Measurements from ENCODE around the gene CHMP4A. TPM values are rescaled to one million over a fixed set of nuclear protein-coding genes. Genes with fewer than 3 reads are reported as not detected.

The CHMP4A gene
- total and polyA plus RNA-seq, 2 of the 13 experiments (the other 11 are each of a cell fraction or from before 2014, with no cell fraction given): 83.6 to 113 TPM

- TF ChIP-seq TBX3 (IDR thresholded peaks at IDR 0.05; ENCODE audit: borderline replicate concordance) (0 out of 2 replicates have a peak, but pooled peaks have one; percentile 31), KIAA2018 (CRISPR knock-in tag; IDR thresholded peaks at IDR 0.05; ENCODE audit: borderline replicate concordance) (peak; percentile 99), ZNF768 (CRISPR knock-in tag; IDR thresholded peaks at IDR 0.05) (peak; percentile 89), ZNF784 (CRISPR knock-in tag; IDR thresholded peaks at IDR 0.05; ENCODE audit: borderline replicate concordance) (peak; percentile 98), HOXA9 (CRISPR knock-in tag; IDR thresholded peaks at IDR 0.05; ENCODE audit: borderline replicate concordance) (no peak), FOXK1 (CRISPR knock-in tag; IDR thresholded peaks at IDR 0.05; ENCODE audit: borderline replicate concordance, low read depth) (peak; percentile 98), ZNF256 (CRISPR knock-in tag; conservative IDR thresholded peaks at IDR 0.05) (peak; percentile 98), IRX3 (CRISPR knock-in tag; IDR thresholded peaks at IDR 0.05; ENCODE audit: borderline replicate concordance, low read depth) (no peak; the same call in 1 of the 2 replicates), ZNF883 (CRISPR knock-in tag; IDR thresholded peaks at IDR 0.05; ENCODE audit: not compliant biosample characterization) (peak; percentile 99), DPF2 (CRISPR knock-in tag; IDR thresholded peaks at IDR 0.05; ENCODE audit: borderline replicate concordance, low read depth) (peak; percentile 48; the same call in 1 of the 2 replicates), CCAR2 (optimal IDR thresholded peaks at IDR 0.05; ENCODE audit: low read depth, low read length) (peak; percentile 74), ZNF878 (CRISPR knock-in tag; IDR thresholded peaks at IDR 0.05) (no peak), ZNF20 (CRISPR knock-in tag; IDR thresholded peaks at IDR 0.05) (peak; percentile 3; the same call in 1 of the 2 replicates), KAT7 (CRISPR knock-in tag; IDR thresholded peaks at IDR 0.05; ENCODE audit: borderline replicate concordance) (peak; percentile 92; the same call in 1 of the 2 replicates), ZNF788 (CRISPR knock-in tag; IDR thresholded peaks at IDR 0.05; ENCODE audit: borderline replicate concordance) (peak; percentile 99), ZNF574 (CRISPR knock-in tag; IDR thresholded peaks at IDR 0.05) (peak; percentile 98)
These were observed at the start of gene CHMP4A (continued) for GRCh38 chr14:24212924-24213865.

Measured in HepG2 (cell line).